ENCODE measurements around the gene CCR5AS.

GRCh38 chr3:46371519-46372340 is 35.1 kb downstream of the CCR5AS start:
- TF ChIP-seq POLR2A (IDR thresholded peaks at IDR 0.05; ENCODE audit: low read length) = no peak
- no peak for TF ChIP-seq GATA1 (IDR thresholded peaks at IDR 0.05; ENCODE audit: low read depth, low read length)

All from erythroblast (primary cell).